Fibroblast of villous mesenchyme (primary cell): Measurements from ENCODE around the gene LATS1. TPM values are rescaled to one million over a fixed set of nuclear protein-coding genes. Genes with fewer than 3 reads are reported as not detected.

Source experiments
- DNase-seq: peaks from one replicate; pipeline ENCODE4 v3.0.0-alpha.2; 2010; ENCODE audit warnings: low read depth
- H3K4me3 ChIP-seq: 2 replicates; pipeline ENCODE4 v1.5.1; 2011; ENCODE audit warnings: low read depth, mild to moderate bottlenecking, low read length
- total RNA-seq: library from RNA; depleted of rRNA; stranded (reverse); fragments of >200 nt; gene quantifications from 2 replicates; pipeline ENCODE4 v1.2.3, GENCODE V29; 2012
- TF ChIP-seq, protein P1 (sequence below): IDR thresholded peaks from 2 replicates; pipeline ENCODE4 v1.5.1; 2012; ENCODE audit warnings: low read depth, mild to moderate bottlenecking, low read length; ENCODE audit not compliant: insufficient read depth

Gene LATS1
- total RNA-seq, 1 donor: 25.9 TPM

DNA sequence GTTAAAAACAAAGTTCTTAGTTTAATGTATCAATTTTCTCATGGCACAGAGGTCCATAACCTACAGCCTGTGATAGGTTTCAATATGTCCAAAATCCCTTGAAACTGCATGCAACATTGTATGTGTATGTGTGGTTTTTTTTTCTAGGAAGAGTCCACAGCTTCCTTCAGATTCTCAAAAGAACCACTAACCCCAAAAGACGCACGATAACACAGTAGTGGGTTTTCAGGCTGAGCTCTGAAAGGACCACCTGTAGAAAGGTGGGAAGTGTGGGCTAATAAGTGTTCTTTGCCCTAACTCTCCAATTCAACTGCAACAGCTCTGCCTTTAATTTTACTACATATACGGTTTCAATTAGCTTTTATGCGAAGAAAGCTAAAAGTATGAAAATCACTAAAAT lies 57.9 kb downstream of the LATS1 start:
- TF ChIP-seq, protein P1, sequence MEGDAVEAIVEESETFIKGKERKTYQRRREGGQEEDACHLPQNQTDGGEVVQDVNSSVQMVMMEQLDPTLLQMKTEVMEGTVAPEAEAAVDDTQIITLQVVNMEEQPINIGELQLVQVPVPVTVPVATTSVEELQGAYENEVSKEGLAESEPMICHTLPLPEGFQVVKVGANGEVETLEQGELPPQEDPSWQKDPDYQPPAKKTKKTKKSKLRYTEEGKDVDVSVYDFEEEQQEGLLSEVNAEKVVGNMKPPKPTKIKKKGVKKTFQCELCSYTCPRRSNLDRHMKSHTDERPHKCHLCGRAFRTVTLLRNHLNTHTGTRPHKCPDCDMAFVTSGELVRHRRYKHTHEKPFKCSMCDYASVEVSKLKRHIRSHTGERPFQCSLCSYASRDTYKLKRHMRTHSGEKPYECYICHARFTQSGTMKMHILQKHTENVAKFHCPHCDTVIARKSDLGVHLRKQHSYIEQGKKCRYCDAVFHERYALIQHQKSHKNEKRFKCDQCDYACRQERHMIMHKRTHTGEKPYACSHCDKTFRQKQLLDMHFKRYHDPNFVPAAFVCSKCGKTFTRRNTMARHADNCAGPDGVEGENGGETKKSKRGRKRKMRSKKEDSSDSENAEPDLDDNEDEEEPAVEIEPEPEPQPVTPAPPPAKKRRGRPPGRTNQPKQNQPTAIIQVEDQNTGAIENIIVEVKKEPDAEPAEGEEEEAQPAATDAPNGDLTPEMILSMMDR: no peak
- DNase-seq: no peak
- no peak overlapping the region for H3K4me3 ChIP-seq

DNA sequence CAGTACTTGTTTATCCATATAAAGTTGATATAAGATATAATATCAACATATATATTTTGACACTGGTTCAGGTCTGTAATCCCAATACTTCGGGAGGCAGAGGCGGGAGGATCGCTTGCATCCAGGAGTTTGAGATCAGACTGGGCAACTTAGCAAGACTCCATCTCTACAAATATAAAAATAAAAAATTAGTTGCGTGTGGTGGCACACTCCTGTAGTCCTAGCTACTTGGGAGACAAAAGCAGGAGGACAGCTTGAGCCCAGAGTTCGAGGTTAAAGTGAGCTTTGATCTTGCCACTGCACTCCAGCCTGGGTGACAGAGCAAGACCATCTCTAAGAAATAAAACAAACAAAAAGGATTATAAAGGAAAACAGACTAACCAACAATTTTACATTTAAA lies 60.5 kb downstream of the LATS1 start:
- TF ChIP-seq, protein P1: no peak
- no peak overlapping the region for H3K4me3 ChIP-seq
- DNase-seq: no peak

DNA sequence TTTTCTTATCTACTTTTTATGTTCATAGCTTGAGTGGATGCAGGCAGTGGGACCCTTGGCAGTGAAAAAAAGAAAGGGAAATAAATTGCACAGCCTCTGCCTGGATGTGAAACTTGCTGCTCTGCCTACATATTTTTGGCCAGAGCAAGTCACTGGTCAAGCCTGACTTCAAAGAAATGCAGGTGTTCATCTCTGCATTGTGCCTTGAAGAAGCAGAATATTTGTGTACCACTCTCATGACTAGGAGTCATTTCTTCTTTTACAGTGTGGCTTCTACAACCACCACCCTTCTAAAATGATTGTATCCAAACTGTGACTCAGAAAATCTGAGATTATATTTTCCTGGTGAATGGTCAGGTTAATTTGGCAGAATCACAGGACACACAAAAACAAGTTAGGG lies 66.8 kb downstream of the LATS1 start:
- no peak for DNase-seq
- TF ChIP-seq, protein P1: no peak
- no peak overlapping the region for H3K4me3 ChIP-seq

DNA sequence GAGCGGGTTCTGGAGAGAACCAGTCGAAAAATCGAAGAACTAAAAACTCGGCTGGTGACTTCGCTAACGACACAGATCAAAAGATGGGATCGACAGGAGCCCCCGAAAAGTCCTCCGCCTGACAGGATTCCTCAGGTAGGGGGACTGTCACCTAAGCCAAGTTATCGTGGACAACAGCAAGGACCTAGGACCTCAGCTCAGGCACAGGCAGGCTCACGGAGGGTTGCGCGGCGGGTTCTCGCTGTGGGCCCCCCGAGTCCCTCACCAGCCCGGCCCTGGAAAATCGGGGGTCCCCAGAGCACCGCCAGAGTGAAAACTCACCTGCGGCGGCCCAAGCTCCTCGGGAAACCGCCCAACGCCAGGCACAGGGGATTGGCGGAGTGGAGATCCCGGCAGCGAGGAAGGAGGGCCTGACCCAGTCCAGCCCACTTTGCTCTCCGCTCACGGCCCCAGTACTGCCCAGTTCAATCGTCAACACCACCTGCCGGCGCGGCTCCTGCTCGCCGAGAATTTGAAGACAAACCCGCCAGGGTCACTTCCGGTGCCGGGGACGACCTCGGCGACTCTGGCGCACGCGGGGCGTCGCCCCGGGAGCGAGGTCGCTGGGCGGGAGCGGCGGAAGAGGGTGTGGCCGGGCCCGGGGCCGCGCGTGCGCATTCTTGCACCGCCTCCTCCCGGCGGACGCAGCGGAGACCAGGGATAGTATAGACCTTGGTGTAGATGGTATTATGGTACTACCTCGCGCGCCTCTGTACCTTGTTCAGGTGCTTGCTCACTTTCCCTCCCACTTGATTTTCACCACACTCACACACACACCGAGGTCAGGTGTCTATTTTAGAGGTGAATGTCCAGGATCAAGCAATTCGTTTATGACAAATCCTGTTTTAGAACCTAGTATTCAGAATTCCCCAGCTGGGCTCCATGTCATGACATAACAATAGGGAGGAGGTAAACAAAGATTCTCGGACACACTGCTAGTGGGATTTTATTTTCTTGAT lies 69.5 kb downstream of the LATS1 start, which contains the start of gene KATNA1:
Gene KATNA1 (minus strand): TSS at position 567 of the 998 bp plus-strand sequence. CDS start 10,167 bp downstream, outside the sequence.
- TF ChIP-seq, protein P1: no peak

DNA sequence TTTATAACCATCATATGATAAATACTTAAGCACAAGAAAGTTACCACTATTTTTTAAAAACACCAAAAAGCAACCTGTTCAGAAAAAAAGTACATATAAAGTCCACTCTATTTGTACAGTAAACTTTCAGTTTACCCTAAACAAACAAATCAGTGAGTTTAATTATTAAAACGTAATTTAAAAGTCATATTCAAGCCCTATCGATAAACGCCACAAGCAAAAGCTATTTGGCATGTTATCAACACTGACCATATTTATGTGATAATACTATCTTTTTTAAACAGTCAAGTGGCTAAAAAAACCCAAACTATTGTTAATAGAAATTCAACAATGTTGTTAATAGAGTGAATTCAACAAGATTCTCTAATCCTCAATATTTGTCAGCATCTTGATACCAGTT lies 71.3 kb downstream of the LATS1 start:
- TF ChIP-seq, protein P1: no peak
- DNase-seq: no peak
- peak overlapping the region; percentile 75 for H3K4me3 ChIP-seq

More for the DNA sequence above, 69.5 kb downstream of the LATS1 start, which contains the start of gene KATNA1:
- peak; percentile 72 for DNase-seq
- H3K4me3 ChIP-seq: peak within 1 kb of the TSS; percentile 75

DNA sequence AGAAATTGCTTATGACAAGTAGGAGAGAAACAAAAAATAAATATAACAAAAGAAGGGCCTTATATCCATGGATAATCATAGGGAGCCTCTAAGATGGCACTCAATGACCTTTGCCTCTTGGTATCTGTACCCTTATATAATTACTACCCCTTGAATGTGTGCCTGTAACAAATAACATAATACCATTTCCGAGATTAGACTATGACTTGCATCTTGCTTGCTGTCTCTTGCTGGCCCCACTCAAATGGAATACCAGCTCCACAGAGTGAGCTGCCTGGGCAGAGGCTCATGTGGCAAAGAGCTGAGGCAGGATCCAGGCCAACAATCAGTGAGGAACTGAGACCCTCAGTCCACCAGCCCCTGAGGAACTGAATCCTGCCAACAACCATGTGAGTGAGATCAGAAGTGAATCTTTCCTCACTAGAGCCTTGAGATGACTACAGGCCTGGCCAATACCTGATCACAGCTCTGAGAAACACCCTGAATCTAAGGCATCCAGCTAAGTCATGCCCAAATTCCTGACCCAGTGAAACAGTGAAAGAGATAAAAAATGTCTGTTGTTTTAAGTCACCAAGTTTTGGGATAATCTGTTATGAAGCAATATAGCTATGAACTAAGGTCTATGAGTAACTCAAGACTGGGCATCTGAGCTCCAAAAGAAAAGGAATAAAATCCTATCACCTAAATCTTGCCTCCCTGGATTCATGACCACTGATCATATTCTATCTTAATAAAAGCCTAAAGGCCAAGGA lies 74.9 kb downstream of the LATS1 start:
- TF ChIP-seq, protein P1: no peak
- H3K4me3 ChIP-seq: no peak overlapping the region
- peak; percentile 16 for DNase-seq
